Uterus (tissue), 2 donors: ENCODE data around the gene POLR2H.

ENCODE experiments used
- CTCF ChIP-seq, 4 experiments: fragments of 200-600 bp in 2 of 4; fragments of 450-650 bp in 2 of 4; sonication (generic) in 2 of 4; IDR thresholded peaks; one replicate each; pipeline ENCODE4 v1.5.1; 2016 to 2019; ENCODE audit warnings: antibody characterized with exemption in 4 of 4, mild to moderate bottlenecking in 2 of 4, moderate library complexity in 1 of 4
- POLR2A ChIP-seq, 2 donors: fragments of 450-650 bp; IDR thresholded peaks; one replicate each; pipeline ENCODE4 v1.6.1; 2016; ENCODE audit warnings: antibody characterized with exemption in 2 of 2, mild to moderate bottlenecking in 1 of 2, moderate library complexity in 1 of 2

- TF ChIP-seq POLR2A (IDR thresholded peaks at IDR 0.05) (no peak), CTCF (IDR thresholded peaks at IDR 0.05) (no peak)
Measured at GRCh38 chr3:184384342-184384741, 22.8 kb downstream of the POLR2H start.
